8988T (cell line): ENCODE measurements around the gene SLAMF6.

Experiments
- DNase-seq: peaks from one replicate; pipeline ENCODE4 v3.0.0; 2011

The SLAMF6 gene

GRCh38 chr1:160460683-160461287 lies 62.3 kb downstream of the SLAMF6 start:
- no peak for DNase-seq

- no peak for DNase-seq
These were observed 62.8 kb downstream of the SLAMF6 start for GRCh38 chr1:160460214-160460642.

GRCh38 chr1:160459687-160460086 lies 63.4 kb downstream of the SLAMF6 start:
- DNase-seq: no peak

DNA sequence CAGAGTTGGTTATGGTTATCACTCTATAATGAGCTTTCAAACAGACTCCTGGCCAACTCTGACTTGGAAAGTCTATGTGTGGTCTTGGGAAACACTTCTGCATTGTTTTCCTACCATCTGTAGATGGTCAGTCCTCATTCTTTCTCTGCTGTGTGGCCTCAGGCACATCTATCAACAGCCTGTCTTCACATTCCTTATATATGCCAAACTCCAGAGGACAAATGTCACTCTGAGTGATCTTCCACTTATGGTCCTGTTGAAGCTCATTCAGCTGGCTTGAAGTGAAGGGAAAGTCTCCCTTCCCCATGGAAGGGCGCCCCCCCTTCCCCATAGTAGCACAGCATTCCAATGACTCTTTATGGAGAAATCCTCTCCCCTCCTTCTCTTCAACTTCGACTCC lies 64.0 kb downstream of the SLAMF6 start:
- DNase-seq: no peak

DNA sequence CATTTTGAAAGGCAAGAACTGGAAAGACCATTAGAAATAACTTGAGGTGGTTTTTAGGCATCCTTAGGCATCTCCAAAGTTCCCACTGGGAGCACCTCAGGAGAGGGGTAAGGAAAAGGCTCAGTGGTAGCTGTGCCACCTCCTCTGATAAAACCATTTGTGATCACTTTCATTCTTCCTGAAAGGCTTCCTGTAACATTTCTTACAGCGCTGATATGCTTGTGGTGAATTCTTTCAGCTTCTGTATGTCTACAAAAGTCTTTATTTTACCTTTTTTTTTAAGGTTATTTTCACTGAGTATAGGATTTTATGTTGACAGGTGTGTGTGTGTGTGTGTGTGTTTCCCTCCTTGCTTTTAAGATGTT lies 67.9 kb downstream of the SLAMF6 start:
- DNase-seq: no peak

- no peak for DNase-seq
These were observed 68.5 kb downstream of the SLAMF6 start for GRCh38 chr1:160454371-160455152.

DNA sequence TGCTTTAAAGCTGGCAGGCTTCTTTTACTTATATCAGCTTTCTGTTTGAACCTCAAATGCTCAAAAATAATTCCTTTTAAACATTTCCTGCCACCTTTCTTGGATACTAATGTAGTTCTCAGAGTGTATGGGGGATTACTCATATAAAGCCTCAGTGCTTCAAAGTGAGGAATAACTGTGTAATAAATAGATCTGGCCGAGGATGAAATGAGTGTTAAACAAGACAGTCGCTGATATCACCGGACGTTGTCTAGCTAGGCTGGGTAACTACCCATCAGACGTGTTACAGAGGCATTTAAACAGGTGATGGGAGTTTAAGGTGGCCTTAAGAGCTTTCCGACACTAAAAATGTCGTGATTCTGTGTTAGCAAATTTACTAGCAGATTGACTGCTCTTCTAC lies 69.6 kb downstream of the SLAMF6 start:
- no peak for DNase-seq

DNA sequence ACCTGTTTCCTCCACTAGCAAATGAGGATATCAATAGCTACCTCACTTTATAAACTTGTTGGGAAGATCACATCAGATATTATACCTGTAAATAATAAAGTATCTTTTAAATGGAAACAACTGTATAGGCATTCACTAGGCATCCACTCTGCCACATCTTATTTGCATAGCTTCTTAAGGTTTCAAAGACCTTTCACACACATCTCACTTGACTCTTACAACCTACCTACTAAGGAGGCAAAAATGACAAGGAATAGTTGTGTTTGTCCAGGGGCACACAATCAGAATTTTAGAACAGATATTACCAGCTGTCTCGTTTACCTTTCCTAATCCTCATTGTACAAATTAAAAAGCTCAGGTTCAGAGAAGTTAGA lies 71.2 kb downstream of the SLAMF6 start:
- DNase-seq: no peak

DNA sequence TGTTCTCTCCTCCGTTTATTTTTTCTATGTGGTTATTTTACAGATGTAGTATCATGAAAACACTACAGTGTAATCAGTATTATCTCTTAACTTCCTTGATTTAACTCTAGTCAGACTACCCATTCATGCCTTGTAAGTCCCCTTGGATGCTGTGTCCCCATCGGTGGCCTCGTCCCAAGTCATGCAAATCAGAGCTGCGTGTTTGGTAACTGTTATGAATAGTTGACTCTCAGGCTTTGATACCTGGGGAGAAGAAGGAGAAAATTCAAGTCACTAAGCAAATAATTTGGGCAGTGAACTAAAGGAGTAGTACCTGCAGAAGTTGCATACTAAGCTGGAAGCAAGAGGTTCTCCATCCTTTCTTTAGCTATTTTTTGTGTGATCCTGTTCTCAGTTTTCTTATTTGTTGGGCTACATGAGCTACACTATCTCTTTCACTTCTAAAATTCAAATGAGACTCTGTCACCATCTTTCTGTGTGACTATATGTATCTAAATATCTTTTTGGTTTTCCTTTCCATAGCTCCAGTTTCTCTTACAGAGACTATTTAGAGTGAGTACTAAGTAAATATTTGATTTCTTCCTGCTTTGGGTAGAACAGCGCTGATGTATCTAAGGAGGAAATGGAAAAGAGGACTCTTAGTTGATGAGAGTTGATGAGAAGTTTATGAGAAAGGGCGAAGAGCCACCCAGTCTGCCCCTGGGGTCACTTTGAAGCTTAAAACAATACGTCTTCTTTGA lies 71.8 kb downstream of the SLAMF6 start:
- no peak for DNase-seq

DNA sequence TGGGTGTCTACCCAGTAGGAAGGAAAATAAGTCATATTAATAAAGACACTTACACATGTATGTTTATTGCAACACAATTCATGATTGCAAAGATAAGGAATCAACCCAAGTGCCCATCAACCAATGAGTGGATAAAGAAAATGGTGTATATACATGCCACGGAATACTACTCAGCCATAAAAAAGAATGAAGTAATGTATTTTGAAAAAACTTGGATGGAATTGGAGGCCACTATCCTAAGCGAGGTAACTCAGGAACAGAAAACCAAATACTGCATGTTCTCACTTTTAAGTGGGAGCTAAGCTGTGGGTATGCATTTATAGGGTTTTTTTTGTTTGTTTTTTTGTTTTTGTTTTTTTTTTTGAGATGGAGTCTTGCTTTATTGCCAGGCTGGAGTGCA lies 73.6 kb downstream of the SLAMF6 start:
- no peak for DNase-seq

DNA sequence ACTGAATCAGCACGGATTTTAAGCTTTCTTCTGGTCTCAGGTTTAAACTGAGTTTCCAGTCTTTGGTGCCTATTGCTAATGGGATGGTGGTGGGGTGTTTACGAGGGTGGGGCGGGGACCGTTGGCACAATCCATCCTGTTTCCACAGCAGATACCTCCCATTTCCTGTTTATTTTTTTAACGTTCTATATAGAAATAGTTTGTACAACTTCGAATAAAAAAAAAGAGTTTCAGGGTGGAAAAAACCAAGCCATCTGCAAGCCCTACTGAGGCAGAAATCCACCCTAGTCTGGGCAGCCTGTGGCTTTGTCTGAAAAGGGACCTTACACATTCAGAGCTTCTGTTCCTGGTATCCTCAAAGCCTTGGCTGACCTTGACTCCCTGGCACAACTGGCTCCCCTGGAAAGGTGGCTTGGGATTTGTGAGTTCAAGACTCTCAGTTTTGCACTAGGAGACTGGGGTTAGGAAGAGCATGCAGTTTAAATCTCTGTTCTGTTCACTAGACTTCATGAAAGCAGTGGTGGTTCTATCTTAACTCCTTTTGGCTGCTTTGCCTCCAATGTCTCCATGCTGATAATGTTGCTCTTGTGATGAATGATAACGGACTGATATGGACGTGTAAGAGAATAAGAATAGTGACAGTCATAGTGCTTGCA lies 76.0 kb downstream of the SLAMF6 start:
- no peak for DNase-seq

GRCh38 chr1:160439718-160440117 lies 83.3 kb downstream of the SLAMF6 start:
- DNase-seq: no peak

GRCh38 chr1:160438935-160439334 lies 84.1 kb downstream of the SLAMF6 start:
- DNase-seq: no peak

DNA sequence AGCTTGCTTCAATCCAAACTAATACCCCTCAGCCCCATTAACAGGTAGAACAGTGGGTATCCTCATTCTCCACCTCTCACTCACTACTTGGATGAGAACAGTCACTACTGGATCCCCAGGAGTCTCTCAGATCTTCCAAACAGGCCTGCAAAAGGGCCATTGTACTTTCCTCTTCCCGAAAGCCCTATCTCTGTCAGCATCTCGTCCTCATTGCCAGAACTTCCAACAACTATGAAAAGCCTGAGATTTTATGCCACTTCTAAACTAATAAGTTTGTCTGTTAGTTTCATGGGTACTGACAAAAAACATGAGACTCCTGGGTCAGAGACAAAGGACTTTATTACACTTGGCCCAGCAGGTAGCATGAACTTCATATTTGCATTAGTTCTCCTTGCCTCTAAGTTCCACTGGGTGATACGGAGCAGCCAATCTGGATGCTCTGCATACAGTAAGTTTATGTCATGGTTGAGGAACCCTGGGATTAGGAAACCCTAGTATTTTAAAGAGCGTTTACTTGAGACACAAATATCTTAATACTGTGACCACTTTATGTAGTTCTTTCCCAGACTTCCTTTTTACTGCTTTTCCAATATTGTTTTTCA lies 84.6 kb downstream of the SLAMF6 start:
- DNase-seq: no peak

DNA sequence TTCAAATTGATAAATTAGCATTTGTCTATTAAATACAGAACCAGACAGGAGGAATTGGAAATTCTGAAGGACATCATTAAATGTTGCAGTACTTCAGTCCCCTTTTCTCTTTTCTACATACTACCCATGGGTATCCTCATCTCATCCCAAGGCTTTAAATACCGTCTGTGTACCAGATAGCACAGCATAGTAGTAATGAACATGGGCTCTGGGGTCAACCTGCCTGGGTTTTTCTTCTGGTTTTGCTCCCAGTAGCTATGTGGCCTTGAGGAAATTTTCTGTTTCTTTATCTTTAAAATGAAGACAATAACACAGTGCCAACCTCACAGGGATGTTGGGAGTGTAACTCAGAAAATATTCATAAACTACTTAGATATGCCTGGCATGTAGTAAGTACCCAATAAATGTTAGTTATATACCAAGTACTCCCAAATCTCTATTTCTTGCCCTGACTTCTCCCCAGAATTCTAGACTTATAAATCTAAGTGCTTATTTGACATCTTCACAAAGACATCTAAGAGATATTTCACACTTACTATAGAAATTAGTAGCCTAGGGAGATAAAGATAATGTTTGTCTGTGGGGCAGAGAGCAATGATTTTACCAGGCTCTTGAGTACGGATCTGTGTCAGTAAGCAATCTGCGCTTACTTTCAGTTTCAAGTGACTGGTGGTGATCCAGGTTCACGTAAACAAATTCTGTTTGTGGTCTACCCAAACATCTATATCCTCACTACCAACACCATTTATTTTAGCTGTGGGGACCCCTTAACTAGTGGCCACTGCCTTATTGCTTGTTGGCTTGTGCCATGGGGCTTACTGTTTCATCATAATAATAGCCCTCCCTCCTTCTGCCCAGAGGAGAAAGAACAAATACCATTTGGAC lies 85.4 kb downstream of the SLAMF6 start:
- DNase-seq: no peak

DNA sequence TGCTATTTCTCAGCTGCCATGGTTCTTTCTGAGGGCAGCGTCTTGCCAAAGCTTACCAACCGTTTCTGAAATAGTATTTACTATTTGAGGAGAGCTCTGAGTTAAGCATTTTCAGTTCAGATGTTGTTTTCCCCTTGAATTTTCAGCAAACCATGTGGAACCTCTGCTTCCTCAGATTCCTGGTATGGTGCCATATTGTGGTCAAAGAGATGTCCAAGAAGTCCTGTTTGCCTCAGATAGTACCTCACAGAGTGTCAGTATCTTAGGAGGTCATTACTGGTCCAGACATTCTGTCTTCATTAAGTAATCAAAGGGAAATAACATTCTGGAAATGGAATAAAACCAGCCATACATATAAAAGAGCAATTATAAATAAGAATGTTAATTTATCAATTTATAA lies 86.1 kb downstream of the SLAMF6 start:
- no peak for DNase-seq
